HG03159 (cell line): ENCODE data around the gene LIG1.
"Not testable (repeated sequence)": the region's sequence is repeated elsewhere in the genome, so short reads cannot be mapped to it uniquely, and the experiment has no call there.

Experiments used
- ATAC-seq: cut with Tn5 transposase; IDR thresholded peaks from one replicate; pipeline ENCODE4 v1.9.1; 2021; ENCODE audit warnings: mild to moderate bottlenecking, moderate library complexity; ENCODE audit not compliant: unreplicated experiment

The LIG1 gene

GRCh38 chr19:48085904-48086864 is 84.0 kb downstream of the LIG1 start:
- no peak for ATAC-seq

GRCh38 chr19:48085076-48085475 is 85.1 kb downstream of the LIG1 start:
- ATAC-seq: no peak

DNA sequence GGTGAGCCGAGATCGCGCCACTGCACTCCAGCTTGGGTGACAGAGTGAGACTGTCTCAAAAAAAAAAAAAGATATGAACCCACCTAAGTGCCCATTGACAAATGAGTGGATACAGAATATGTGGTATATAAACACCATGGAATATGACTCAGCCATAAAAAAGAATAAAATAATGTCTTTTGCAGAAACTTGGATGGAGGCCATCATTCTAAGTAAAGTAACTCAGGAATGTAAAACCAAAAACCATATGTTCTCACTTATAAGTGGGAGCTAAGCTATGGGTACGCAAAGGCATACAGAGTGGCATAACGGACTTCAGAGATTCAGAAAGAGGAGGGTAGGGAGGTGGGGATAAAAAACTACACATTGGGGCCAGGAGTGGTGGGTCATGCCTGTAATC is 89.0 kb downstream of the LIG1 start:
- ATAC-seq: no peak

- ATAC-seq: not testable (repeated sequence)
Measured at GRCh38 chr19:48070177-48070769, 99.9 kb downstream of the LIG1 start.

DNA sequence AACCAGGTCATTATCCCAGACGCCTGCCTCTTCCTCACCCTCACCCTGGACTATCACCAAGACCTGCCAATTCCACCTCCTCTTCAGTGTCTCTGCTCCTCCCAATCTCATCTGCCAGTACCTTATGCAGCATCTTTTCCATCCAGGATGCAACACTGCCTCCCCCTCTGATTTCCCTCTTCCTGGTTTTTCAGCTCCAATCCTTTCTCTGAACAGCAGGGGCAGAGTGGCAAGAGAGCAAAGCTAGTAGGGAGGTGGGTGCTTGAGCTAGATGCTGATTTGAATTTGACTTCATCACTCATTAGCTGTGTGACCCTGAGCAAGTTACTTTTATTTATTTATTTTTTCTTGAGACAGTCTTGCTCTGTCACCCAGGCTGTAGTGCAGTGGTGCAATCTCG is 100.7 kb downstream of the LIG1 start:
- no peak for ATAC-seq
